ENCODE measurements around the gene DIRAS3. TPM values are rescaled to one million over a fixed set of nuclear protein-coding genes. Genes with fewer than 3 reads are reported as not detected.

The DIRAS3 gene
- total and polyA plus RNA-seq, 2 of the 8 experiments (the other 6 are each of a cell fraction or from before 2014, with no cell fraction given) = 0.11 TPM; not detected in 1

DNA sequence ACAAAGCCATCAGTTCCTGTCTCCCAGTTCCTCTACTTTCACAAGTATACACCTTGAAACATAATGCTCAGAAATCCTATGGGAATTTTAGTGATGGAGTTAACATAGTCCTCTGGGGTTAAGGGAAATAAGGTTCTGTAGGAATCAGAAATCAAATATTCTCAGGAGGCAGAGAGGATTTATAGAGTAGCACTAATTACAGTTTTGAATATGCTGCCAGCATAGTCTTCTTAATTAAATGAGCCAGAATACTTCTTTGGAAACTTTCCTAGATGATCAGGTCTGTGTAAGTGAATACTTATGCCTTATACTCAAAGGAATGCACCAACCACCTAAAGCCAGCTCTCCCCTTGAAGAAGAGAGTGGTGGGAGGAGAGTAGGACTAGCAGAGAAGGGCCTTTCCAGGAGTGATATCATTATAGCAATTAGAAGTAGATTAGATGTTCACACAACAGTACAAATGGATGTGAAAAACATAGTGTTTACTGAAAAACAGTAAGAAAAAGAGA lies 31.4 kb upstream of the DIRAS3 start:
- no peaks in the 10 kb centered on the region for H3K23me2 ChIP-seq (ENCODE audit: low read depth, low read length)
- H3K79me2 ChIP-seq (ENCODE audit: control insufficient read depth in 1 of 2, insufficient read depth in 2 of 2, low read length in 2 of 2) = no peaks in the 10 kb centered on the region
- H3K9me3 ChIP-seq (ENCODE audit: insufficient read depth in 2 of 2, low read depth in 1 of 2, low read length in 1 of 2) = no peaks in the 10 kb centered on the region
- no peak overlapping the region for H3K14ac ChIP-seq (ENCODE audit: insufficient read length)
- H3K27ac ChIP-seq (ENCODE audit: low read depth, low read length) = no peak overlapping the region
- no peak overlapping the region for H3K18ac ChIP-seq (ENCODE audit: extremely low read depth, low read length)
- no peak for TF ChIP-seq NANOG (IDR thresholded peaks at IDR 0.05; ENCODE audit: insufficient read depth, low read depth, low read length, poor library complexity, severe bottlenecking)
- no peak for TF ChIP-seq TCF12 (IDR thresholded peaks at IDR 0.05; ENCODE audit: low read depth, low read length)
- no peak for TF ChIP-seq TAF1 (IDR thresholded peaks at IDR 0.05; ENCODE audit: low read depth, low read length)
- no peak for TF ChIP-seq KDM1A (IDR thresholded peaks at IDR 0.05; ENCODE audit: borderline replicate concordance, low read length)
- TF ChIP-seq TBP (IDR thresholded peaks at IDR 0.05; ENCODE audit: low read depth, low read length) = no peak
- H2BK15ac ChIP-seq (ENCODE audit: low read length) = no peak overlapping the region
- H4K91ac ChIP-seq (replicated peaks; ENCODE audit: insufficient read length, low read length) = no peak overlapping the region
- DNase-seq (ENCODE audit: low read depth in 1 of 2, low spot score in 2 of 2) (no peak), FAIRE-seq (no peak)
- H3K79me1 ChIP-seq (ENCODE audit: low read depth, low read length) = no peaks in the 10 kb centered on the region
- no peak overlapping the region for H2BK120ac ChIP-seq (replicated peaks; ENCODE audit: low read depth, low read length)
- no peak overlapping the region for H3K4me3 ChIP-seq (ENCODE audit: extremely low read depth in 1 of 4, insufficient read depth in 2 of 4, low read depth in 3 of 4, low read length in 4 of 4)
- no peak overlapping the region for H3K9ac ChIP-seq (replicated peaks in 1 of 4; ENCODE audit: extremely low read depth in 1 of 4, low read depth in 3 of 4, low read length in 3 of 4)
- no peak overlapping the region for H2AK5ac ChIP-seq (ENCODE audit: low read depth, low read length)
- H3K4me1 ChIP-seq (replicated peaks in 1 of 4; ENCODE audit: control insufficient read depth in 3 of 4, insufficient read depth in 4 of 4, low read length in 3 of 4) = no peaks in the 10 kb centered on the region
- no peak overlapping the region for H3K56ac ChIP-seq (replicated peaks; ENCODE audit: insufficient read length, low read depth, low read length)
- H2BK12ac ChIP-seq (ENCODE audit: low read depth, low read length) = no peak overlapping the region
- no peak overlapping the region for H3K23ac ChIP-seq (ENCODE audit: insufficient read length)
- no peaks in the 10 kb centered on the region for H3K27me3 ChIP-seq (replicated peaks in 1 of 4; ENCODE audit: control insufficient read depth in 3 of 4, extremely low read depth in 1 of 4, insufficient read depth in 3 of 4, low read length in 3 of 4)
- no peak overlapping the region for H2BK20ac ChIP-seq (ENCODE audit: low read length)
- ChIA-PET CTCF (ENCODE audit: partially characterized antibody) (interaction anchor here (0.6 to 1.2 kb wide), 4 partner anchors 11 to 257 kb away, joined by 3 read pairs; no protein-coding TSS in a partner anchor), POLR2A (ENCODE audit: partially characterized antibody) (no interaction called here)
- H3K4ac ChIP-seq (replicated peaks; ENCODE audit: insufficient read length, low read depth, low read length) = no peak overlapping the region
- no peak overlapping the region for H4K5ac ChIP-seq (ENCODE audit: insufficient read length, low read depth, low read length)
- no peak overlapping the region for H3K4me2 ChIP-seq (ENCODE audit: insufficient read depth in 1 of 2, low read depth in 2 of 2, low read length in 2 of 2)
- no peaks in the 10 kb centered on the region for H3K36me3 ChIP-seq (ENCODE audit: control insufficient read depth in 2 of 4, insufficient read depth in 4 of 4, low read length in 3 of 4)
- H4K20me1 ChIP-seq (replicated peaks in 1 of 2; ENCODE audit: control insufficient read depth in 1 of 2, insufficient read depth in 2 of 2, low read length in 2 of 2) = no peaks in the 10 kb centered on the region
- H2AFZ ChIP-seq (ENCODE audit: low read length) = no peak overlapping the region
- no peak overlapping the region for H4K8ac ChIP-seq (ENCODE audit: extremely low read depth, insufficient read depth, low read length)
- H2BK5ac ChIP-seq (ENCODE audit: low read depth, low read length) = no peak overlapping the region

Data from H1 (cell line).